Fibroblast of lung (primary cell): ENCODE measurements around the gene BTBD17. TPM values are rescaled to one million over a fixed set of nuclear protein-coding genes. Genes with fewer than 3 reads are reported as not detected.

ENCODE experiments used
- DNase-seq, 2 donors: peaks; one replicate each; pipeline versions ENCODE4 v3.0.0 to v3.0.0-alpha.2; 2010; ENCODE audit warnings: low read depth in 2 of 2
- H2AFZ ChIP-seq: 2 replicates; pipeline ENCODE4 v1.5.1; 2012; ENCODE audit warnings: low read length, control low read depth, inconsistent platforms
- H3K27ac ChIP-seq: 2 replicates; pipeline ENCODE4 v1.5.1; 2011; ENCODE audit warnings: low read length, control low read depth; ENCODE audit not compliant: insufficient read depth
- H3K27me3 ChIP-seq: 2 replicates; pipeline ENCODE4 v1.5.1; 2011; ENCODE audit warnings: mild to moderate bottlenecking, low read length; ENCODE audit not compliant: control insufficient read depth, insufficient read depth
- H3K36me3 ChIP-seq: 2 replicates; pipeline ENCODE4 v1.5.1; 2011; ENCODE audit warnings: low read length; ENCODE audit not compliant: control insufficient read depth, insufficient read depth
- H3K4me1 ChIP-seq: 2 replicates; pipeline ENCODE4 v1.5.1; 2011; ENCODE audit warnings: low read length; ENCODE audit not compliant: control insufficient read depth, insufficient read depth; ENCODE audit errors: extremely low read depth
- H3K4me2 ChIP-seq: 2 replicates; pipeline ENCODE4 v1.5.1; 2011; ENCODE audit warnings: low read length, control low read depth; ENCODE audit not compliant: insufficient read depth; ENCODE audit errors: extremely low read depth
- H3K4me3 ChIP-seq, 4 experiments: fragments of 200-600 bp in 1 of 4; sonication (generic) in 1 of 4; replicated peaks in 1 of 4; 2 replicates each; pipeline ENCODE4 v1.5.1; 2011 to 2016; ENCODE audit warnings: low read length in 4 of 4, low read depth in 3 of 4, mild to moderate bottlenecking in 3 of 4, control low read depth in 2 of 4, inconsistent platforms in 1 of 4, mixed read lengths in 1 of 4; ENCODE audit not compliant: insufficient read depth in 1 of 4; ENCODE audit errors: control extremely low read depth in 1 of 4
- H3K79me2 ChIP-seq: 2 replicates; pipeline ENCODE4 v1.5.1; 2012; ENCODE audit warnings: mild to moderate bottlenecking, low read length, inconsistent platforms; ENCODE audit not compliant: control insufficient read depth, insufficient read depth
- H3K9ac ChIP-seq: 2 replicates; pipeline ENCODE4 v1.5.1; 2011; ENCODE audit warnings: mild to moderate bottlenecking, low read length, control low read depth; ENCODE audit not compliant: insufficient read depth
- H3K9me3 ChIP-seq: 2 replicates; pipeline ENCODE4 v1.5.1; 2012; ENCODE audit warnings: low read depth, low read length; ENCODE audit not compliant: control insufficient read depth, insufficient read depth
- H4K20me1 ChIP-seq: 2 replicates; pipeline ENCODE4 v1.5.1; 2011; ENCODE audit warnings: low read length; ENCODE audit not compliant: control insufficient read depth, insufficient read depth; ENCODE audit errors: extremely low read depth
- EZH2 ChIP-seq: IDR thresholded peaks from 2 replicates; pipeline ENCODE4 v1.5.1; 2012; ENCODE audit warnings: low read length, control low read depth, mild to moderate bottlenecking; ENCODE audit errors: missing control alignments
- polyA plus RNA-seq, 2 donors: library from polyadenylated mRNA; depleted of rRNA in 1 of 2; stranded (reverse) in 1 of 2; unstranded in 1 of 2; fragments of >200 nt; gene quantifications; 2 replicates each; pipeline ENCODE4 v1.2.1, GENCODE V29; 2011 to 2012; ENCODE audit warnings: missing spikeins in 1 of 2
- total RNA-seq: library from RNA; depleted of rRNA; stranded (reverse); fragments of >200 nt; gene quantifications from 2 replicates; pipeline ENCODE4 v1.2.1, GENCODE V29; 2014
- TF ChIP-seq, protein P1 (sequence below), 2 donors: IDR thresholded peaks in 1 of 2; conservative IDR thresholded peaks in 1 of 2; 1 replicate in 1 of 2; 2 replicates in 1 of 2; pipeline ENCODE4 v1.5.1; 2011 to 2012; ENCODE audit warnings: low read length in 2 of 2, control low read depth in 1 of 2, inconsistent platforms in 1 of 2, low read depth in 1 of 2, mild to moderate bottlenecking in 1 of 2

The BTBD17 gene
- total and polyA plus RNA-seq, 2 donors (not counting 1 experiment from before 2014, with no cell fraction given) = under 0.01 TPM; not detected in 1

DNA sequence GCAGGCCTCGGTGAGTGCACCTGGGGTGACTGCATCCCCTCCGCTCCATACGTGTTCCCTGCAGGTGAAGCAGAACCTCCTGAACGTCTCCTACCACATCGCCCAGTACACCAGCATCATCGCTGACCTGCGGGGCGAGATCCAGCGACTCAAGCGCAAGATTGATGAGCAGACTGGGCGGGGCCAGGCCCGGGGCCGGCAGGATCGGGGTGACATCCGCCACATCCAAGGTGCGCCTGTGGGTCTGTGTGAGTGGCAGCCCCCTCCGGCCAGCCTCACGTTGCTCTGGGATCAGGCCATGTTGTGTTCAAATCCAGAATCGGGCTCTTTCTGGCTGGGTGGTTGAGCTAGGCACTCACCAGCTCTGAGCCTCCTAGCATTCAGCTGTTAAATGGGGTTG, 12.5 kb downstream of the BTBD17 start:
- TF ChIP-seq, protein P1, sequence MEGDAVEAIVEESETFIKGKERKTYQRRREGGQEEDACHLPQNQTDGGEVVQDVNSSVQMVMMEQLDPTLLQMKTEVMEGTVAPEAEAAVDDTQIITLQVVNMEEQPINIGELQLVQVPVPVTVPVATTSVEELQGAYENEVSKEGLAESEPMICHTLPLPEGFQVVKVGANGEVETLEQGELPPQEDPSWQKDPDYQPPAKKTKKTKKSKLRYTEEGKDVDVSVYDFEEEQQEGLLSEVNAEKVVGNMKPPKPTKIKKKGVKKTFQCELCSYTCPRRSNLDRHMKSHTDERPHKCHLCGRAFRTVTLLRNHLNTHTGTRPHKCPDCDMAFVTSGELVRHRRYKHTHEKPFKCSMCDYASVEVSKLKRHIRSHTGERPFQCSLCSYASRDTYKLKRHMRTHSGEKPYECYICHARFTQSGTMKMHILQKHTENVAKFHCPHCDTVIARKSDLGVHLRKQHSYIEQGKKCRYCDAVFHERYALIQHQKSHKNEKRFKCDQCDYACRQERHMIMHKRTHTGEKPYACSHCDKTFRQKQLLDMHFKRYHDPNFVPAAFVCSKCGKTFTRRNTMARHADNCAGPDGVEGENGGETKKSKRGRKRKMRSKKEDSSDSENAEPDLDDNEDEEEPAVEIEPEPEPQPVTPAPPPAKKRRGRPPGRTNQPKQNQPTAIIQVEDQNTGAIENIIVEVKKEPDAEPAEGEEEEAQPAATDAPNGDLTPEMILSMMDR (conservative IDR thresholded peaks at IDR 0.05 in 1 of 2, IDR thresholded peaks at IDR 0.05 in 1 of 2; ENCODE audit: low read depth in 1 of 2, low read length in 2 of 2) = no peak
- no peak for TF ChIP-seq EZH2

DNA sequence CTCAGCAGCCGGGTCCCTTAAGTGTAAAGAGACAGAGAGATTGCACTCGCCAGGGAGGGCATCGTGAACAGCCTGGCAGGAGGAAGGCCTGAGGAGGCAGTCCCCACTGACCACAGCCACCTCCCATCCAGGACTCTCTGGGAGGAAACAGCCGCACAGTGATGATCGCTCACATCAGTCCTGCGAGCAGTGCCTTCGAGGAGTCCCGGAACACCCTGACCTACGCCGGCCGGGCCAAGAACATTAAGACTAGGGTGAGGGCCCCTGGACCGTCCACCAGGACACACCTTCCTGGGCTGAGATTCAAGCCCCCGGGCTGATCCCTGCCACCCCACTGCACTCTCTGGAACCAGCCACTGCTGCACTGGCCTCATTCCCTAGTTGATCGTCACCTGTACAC, 14.0 kb downstream of the BTBD17 start:
- Histone ChIP-seq H3K27ac (no peak overlapping the region), H3K9me3 (no peaks in the 10 kb centered on the region), H2AFZ (no peak overlapping the region), H3K9ac (no peak overlapping the region), H3K4me2 (no peak overlapping the region), H3K79me2 (no peaks in the 10 kb centered on the region), H3K4me3 (no peak overlapping the region), H3K27me3 (no peaks in the 10 kb centered on the region), H3K36me3 (no peaks in the 10 kb centered on the region), H4K20me1 (no peaks in the 10 kb centered on the region), H3K4me1 (no peaks in the 10 kb centered on the region)
- TF ChIP-seq, protein P1 (conservative IDR thresholded peaks at IDR 0.05 in 1 of 2, IDR thresholded peaks at IDR 0.05 in 1 of 2; ENCODE audit: low read depth in 1 of 2, low read length in 2 of 2) = no peak
- TF ChIP-seq EZH2 = no peak
- no peak for DNase-seq

More for the DNA sequence above, 12.5 kb downstream of the BTBD17 start:
- H3K4me3 ChIP-seq = no peak overlapping the region
- no peaks in the 10 kb centered on the region for H3K27me3 ChIP-seq
- no peak overlapping the region for H3K27ac ChIP-seq
- no peak overlapping the region for H3K9ac ChIP-seq
- no peak for DNase-seq
- H3K9me3 ChIP-seq = no peaks in the 10 kb centered on the region
- H4K20me1 ChIP-seq = no peaks in the 10 kb centered on the region
- H3K36me3 ChIP-seq = no peaks in the 10 kb centered on the region
- H3K4me1 ChIP-seq = no peaks in the 10 kb centered on the region
- H3K79me2 ChIP-seq = no peaks in the 10 kb centered on the region
- no peak overlapping the region for H2AFZ ChIP-seq
- H3K4me2 ChIP-seq = no peak overlapping the region

DNA sequence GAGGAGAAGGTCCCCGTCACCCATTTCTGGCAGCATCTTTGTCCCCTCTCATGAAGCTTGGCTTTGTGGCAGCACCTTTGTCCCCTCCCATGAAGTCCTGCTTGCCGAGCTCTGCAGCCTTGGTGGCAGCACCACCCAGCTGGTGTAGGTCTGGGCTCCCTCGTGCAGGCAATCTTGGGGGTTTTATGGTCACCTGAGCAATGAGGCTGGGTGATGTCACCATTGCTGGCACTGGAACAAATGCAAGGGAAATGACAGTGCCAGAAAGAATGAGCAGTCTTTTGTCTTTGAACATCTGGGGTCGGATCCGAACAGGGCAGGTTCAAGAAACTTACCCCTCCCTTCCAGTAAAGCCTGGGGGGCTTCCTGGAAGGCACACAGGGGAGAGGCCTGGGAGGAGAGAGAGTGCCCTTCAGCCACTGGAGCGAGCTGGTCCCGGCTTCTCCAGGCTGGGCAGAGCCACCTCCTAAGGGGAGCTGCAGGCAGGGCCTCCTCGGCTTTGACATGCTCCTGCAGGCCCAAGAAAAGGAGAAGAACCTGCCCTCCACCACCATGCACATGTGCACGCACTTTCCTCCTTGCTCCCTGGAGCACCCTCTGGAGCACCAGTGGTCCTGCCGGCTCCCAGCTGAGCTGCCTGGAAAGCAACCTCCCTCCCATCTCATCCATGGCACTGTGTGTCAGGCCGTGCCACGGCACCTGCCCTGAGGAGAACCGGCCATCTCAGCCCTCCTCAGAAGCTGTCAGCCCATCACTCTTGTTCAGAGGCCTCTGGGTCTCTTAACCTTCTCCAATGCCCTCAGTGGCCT, 16.0 kb downstream of the BTBD17 start:
- TF ChIP-seq EZH2 = no peak
- TF ChIP-seq, protein P1 (conservative IDR thresholded peaks at IDR 0.05 in 1 of 2, IDR thresholded peaks at IDR 0.05 in 1 of 2; ENCODE audit: low read depth in 1 of 2, low read length in 2 of 2) = no peak
- DNase-seq = peak in 1 of 2 donors; percentile 17
- no peak overlapping the region for H3K4me2 ChIP-seq
- H3K27ac ChIP-seq = no peak overlapping the region
- H3K4me1 ChIP-seq = no peaks in the 10 kb centered on the region
- no peak overlapping the region for H2AFZ ChIP-seq
- no peaks in the 10 kb centered on the region for H4K20me1 ChIP-seq
- no peaks in the 10 kb centered on the region for H3K36me3 ChIP-seq
- H3K9me3 ChIP-seq = no peaks in the 10 kb centered on the region
- H3K27me3 ChIP-seq = no peaks in the 10 kb centered on the region
- no peak overlapping the region for H3K4me3 ChIP-seq
- no peak overlapping the region for H3K9ac ChIP-seq
- H3K79me2 ChIP-seq = no peaks in the 10 kb centered on the region
